ENCODE data around the gene RPS24.
"Not testable (repeated sequence)": the region's sequence is repeated elsewhere in the genome, so short reads cannot be mapped to it uniquely, and the experiment has no call there.

Gene RPS24

DNA sequence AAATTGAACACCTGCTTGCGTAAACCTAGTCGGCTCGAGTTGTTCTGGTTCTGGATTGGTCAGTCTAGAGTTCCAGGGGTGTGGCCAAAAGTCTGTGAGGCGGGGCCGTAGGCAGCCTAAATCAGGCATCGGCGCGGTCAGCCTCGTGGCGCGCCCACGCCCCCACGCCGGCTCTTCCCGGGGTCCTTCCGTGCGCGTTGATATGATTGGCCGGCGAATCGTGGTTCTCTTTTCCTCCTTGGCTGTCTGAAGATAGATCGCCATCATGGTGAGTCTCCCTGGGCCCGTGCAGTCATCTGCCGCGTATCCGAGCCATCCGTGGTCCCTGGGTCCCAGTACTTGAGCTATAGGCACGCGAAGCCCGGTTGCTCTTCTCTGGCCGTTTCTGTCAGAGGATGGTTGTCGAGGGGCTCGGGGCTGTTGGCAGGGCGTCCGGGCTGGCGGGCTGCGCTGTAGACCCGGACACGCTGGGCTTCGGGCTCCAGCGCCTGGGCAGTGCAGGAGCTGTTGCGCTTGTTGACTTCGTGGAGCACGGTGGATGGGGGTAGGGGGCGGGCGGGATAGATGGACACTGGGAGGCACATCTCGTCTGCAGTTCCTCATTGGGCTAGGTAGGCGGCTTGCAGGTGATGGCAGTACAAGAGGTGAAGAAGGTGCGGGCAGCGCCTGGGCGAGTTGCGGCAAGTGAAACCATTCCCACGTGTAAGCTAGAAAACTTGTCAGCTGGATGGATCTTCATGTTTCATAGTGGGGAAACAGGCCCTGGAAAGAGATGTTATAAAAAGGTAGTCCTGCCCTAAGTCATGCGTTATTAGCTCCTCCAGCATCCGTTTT lies at the start of gene RPS24:
TSS of gene RPS24 (plus strand) at position 227 of the 834 bp plus-strand sequence. CDS start at position 266, 39 bp downstream.
- peak within 1 kb of the TSS; percentile 65 to 84 (median 83) for H3K27ac Mint-ChIP-seq
- H3K4me3 Mint-ChIP-seq = peak within 1 kb of the TSS; percentile 89 to 96 (median 93)
- no peaks in the 10 kb centered on the region for H3K9me3 Mint-ChIP-seq
- H3K36me3 Mint-ChIP-seq (ENCODE audit: low read depth) = peaks cover 35% of the 10 kb centered on the region
- TF ChIP-seq CTCF (IDR thresholded peaks at IDR 0.05; ENCODE audit: unreplicated experiment in 3 of 3) = no peak
- H3K4me1 Mint-ChIP-seq = peaks cover 48% of the 10 kb centered on the region
- H3K27me3 Mint-ChIP-seq (ENCODE audit: low read depth) = no peaks in the 10 kb centered on the region

DNA sequence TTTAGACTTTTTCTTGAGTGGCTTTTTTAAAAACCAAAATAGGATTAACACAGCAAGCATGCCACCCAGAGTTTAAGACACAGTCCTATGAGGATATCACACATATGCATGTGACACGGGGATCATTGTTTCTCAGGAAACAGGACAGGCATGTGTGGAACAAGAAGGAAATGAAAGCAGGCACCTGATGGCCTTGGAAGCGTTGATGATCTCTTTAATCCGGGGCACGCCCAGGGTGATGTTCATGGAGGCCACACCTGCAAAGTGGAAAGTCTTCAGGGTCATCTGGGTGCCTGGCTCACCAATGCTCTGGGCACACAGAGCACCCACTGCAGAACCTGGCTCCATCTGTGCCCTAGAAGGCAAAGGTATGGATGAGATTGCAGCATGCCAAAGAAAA lies 48.7 kb upstream of the RPS24 start:
- Mint-ChIP-seq H3K27me3 (ENCODE audit: low read depth) (no peaks in the 10 kb centered on the region), H3K4me3 (no peak overlapping the region), H3K36me3 (ENCODE audit: low read depth) (peaks cover 77% of the 10 kb centered on the region), H3K27ac (no peak overlapping the region), H3K9me3 (no peaks in the 10 kb centered on the region), H3K4me1 (no peaks in the 10 kb centered on the region)
- TF ChIP-seq CTCF (IDR thresholded peaks at IDR 0.05; ENCODE audit: unreplicated experiment in 3 of 3) = no peak

GRCh38 chr10:77987671-77988255 lies 45.9 kb upstream of the RPS24 start:
- Mint-ChIP-seq H3K27ac (no peak overlapping the region), H3K36me3 (ENCODE audit: low read depth) (peaks cover 74% of the 10 kb centered on the region), H3K9me3 (no peaks in the 10 kb centered on the region), H3K27me3 (ENCODE audit: low read depth) (no peaks in the 10 kb centered on the region), H3K4me3 (no peak overlapping the region), H3K4me1 (no peaks in the 10 kb centered on the region)
- no peak for TF ChIP-seq CTCF (IDR thresholded peaks at IDR 0.05; ENCODE audit: unreplicated experiment in 3 of 3)

DNA sequence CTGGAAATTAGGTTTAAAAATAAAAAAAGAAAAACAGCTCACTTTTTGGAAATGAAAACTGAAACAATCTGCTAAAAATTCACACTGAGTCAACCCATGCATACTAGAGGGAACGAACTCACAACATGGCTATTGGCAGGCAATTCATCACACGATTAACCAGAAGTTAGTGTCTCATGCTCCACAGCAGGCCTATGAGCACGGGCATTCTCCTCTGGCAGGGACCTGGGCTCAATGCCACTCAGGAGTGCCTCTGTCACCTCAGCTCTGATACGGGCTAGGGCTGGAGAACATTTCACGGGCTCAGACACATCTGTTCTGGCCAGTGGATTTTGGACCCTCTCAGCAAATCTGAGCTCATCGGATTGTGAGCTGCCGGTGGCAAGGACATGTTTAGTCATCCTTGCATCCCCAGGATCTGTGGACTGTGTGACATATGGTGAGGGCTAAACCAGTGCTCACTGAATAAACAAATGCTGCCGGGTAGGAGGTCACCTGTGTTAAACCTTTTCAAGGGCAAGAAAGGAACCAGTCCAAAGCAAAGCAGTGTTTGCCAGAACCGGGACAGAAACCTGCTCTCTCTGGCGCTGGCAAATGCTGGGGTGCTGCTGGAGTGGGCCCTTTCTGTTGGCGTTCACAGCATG lies 44.5 kb upstream of the RPS24 start:
- no peaks in the 10 kb centered on the region for H3K4me1 Mint-ChIP-seq
- H3K9me3 Mint-ChIP-seq = peaks cover 3% of the 10 kb centered on the region
- H3K27ac Mint-ChIP-seq = no peak overlapping the region
- H3K27me3 Mint-ChIP-seq (ENCODE audit: low read depth) = no peaks in the 10 kb centered on the region
- TF ChIP-seq CTCF (IDR thresholded peaks at IDR 0.05; ENCODE audit: unreplicated experiment in 3 of 3) = no peak
- peaks cover 74% of the 10 kb centered on the region for H3K36me3 Mint-ChIP-seq (ENCODE audit: low read depth)
- H3K4me3 Mint-ChIP-seq = no peak overlapping the region

- H3K4me1 Mint-ChIP-seq = no peaks in the 10 kb centered on the region
- H3K27me3 Mint-ChIP-seq (ENCODE audit: low read depth) = no peaks in the 10 kb centered on the region
- peaks cover 76% of the 10 kb centered on the region for H3K36me3 Mint-ChIP-seq (ENCODE audit: low read depth)
- no peak for TF ChIP-seq CTCF (IDR thresholded peaks at IDR 0.05; ENCODE audit: unreplicated experiment in 3 of 3)
- H3K9me3 Mint-ChIP-seq = peaks cover 4% of the 10 kb centered on the region
- H3K27ac Mint-ChIP-seq = peak overlapping the region in 2 of 3 experiments; percentile 2 to 9
- H3K4me3 Mint-ChIP-seq = no peak overlapping the region
These were observed 40.0 kb upstream of the RPS24 start for GRCh38 chr10:77993620-77994019.

DNA sequence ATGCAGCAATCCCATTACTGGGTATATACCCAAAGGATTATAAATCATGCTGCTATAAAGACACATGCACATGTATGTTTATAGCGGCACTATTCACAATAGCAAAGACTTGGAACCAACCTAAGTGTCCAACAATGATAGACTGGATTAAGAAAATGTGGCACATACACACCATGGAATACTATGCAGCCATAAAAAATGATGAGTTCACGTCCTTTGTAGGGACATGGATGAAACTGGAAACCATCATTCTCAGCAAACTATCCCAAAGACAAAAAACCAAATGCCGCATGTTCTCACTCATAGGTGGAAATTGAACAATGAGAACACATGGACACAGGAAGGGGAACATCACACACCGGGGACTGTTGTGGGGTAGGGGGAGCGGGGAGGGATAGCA lies 34.9 kb upstream of the RPS24 start:
- H3K9me3 Mint-ChIP-seq; H3K4me3 Mint-ChIP-seq; H3K27me3 Mint-ChIP-seq (ENCODE audit: low read depth); H3K27ac Mint-ChIP-seq; H3K4me1 Mint-ChIP-seq: not testable (repeated sequence)
- peaks cover 79% of the 10 kb centered on the region for H3K36me3 Mint-ChIP-seq (ENCODE audit: low read depth)

Data from nephron (organoid).